GM12872 (cell line): ENCODE data around the gene LRP6.

Experiments used
- TF ChIP-seq, protein P1 (sequence below): IDR thresholded peaks from 3 replicates; pipeline ENCODE4 v1.5.1; 2011; ENCODE audit warnings: low read depth, mild to moderate bottlenecking, low read length, moderate library complexity; ENCODE audit not compliant: insufficient read depth

Gene LRP6

DNA sequence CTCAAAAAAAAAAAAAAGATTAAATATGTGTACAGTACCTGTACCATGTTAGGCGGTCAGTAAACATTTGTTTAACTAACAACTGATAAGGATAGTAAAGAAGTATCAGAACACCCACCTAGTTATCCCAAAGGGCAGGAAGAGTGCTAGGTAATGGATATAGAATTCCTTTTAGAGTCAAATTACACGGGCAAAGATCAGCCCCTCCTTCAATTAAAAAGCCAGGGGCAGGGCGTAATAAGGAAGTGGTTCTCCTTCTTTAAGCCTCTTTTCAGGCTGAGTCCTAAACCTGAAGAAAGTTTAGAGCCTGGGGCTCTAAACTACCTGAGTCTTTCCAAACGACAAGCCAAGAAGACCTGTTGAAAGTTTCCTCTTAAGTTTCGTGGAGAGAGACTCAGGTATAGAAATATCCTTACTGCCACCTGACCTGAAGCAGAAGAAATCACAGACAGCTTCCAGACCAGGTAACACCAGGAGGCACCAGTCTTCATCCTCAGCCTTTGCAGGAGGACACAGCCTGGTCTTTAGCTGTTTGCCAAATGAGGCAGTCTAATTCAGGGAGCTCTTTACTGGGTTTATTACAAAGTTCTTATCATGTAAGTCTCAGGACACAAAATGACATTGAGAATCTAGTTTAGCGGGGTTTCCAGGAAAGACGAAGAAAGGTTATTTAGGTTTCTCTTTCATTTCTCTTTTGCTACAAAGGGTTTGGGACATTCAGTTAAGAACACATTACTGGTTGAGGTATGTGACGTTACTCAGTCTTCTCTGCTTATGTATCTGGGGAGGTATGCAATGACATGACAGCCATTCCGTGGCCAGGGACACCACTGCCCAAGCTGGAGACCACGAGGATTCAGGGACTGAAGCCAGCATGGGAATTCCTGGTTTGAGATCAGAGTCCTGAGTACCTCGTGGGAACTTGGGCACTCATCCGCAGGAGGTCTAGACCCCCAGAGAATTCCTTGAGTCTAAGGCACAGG, 195.9 kb downstream of the LRP6 start, which contains the start of gene BCL2L14:
BCL2L14 (plus strand) TSS at position 266 of the 983 bp plus-strand sequence. CDS start 8,367 bp downstream, outside the sequence.
- TF ChIP-seq, protein P1, sequence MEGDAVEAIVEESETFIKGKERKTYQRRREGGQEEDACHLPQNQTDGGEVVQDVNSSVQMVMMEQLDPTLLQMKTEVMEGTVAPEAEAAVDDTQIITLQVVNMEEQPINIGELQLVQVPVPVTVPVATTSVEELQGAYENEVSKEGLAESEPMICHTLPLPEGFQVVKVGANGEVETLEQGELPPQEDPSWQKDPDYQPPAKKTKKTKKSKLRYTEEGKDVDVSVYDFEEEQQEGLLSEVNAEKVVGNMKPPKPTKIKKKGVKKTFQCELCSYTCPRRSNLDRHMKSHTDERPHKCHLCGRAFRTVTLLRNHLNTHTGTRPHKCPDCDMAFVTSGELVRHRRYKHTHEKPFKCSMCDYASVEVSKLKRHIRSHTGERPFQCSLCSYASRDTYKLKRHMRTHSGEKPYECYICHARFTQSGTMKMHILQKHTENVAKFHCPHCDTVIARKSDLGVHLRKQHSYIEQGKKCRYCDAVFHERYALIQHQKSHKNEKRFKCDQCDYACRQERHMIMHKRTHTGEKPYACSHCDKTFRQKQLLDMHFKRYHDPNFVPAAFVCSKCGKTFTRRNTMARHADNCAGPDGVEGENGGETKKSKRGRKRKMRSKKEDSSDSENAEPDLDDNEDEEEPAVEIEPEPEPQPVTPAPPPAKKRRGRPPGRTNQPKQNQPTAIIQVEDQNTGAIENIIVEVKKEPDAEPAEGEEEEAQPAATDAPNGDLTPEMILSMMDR = no peak

GRCh38 chr12:12069821-12070548, 196.9 kb downstream of the LRP6 start:
- TF ChIP-seq, protein P1 = no peak

GRCh38 chr12:12068751-12069150, 198.1 kb downstream of the LRP6 start:
- TF ChIP-seq, protein P1 = no peak
